LNCaP clone FGC (cell line): ENCODE data around the gene GDI2.

Experiments
- DNase-seq: peaks from one replicate; pipeline ENCODE4 v3.0.0-alpha.2; 2011; ENCODE audit warnings: low read depth
- H3K4me3 ChIP-seq: 2 replicates; pipeline ENCODE4 v1.5.1; 2011; ENCODE audit warnings: mild to moderate bottlenecking, low read depth, low read length, control low read depth
- TF ChIP-seq, protein P1 (sequence below): IDR thresholded peaks from 2 replicates; pipeline ENCODE4 v1.5.1; 2012; ENCODE audit warnings: mild to moderate bottlenecking; ENCODE audit not compliant: control insufficient read depth, insufficient read depth; ENCODE audit errors: extremely low read depth

Gene GDI2

DNA sequence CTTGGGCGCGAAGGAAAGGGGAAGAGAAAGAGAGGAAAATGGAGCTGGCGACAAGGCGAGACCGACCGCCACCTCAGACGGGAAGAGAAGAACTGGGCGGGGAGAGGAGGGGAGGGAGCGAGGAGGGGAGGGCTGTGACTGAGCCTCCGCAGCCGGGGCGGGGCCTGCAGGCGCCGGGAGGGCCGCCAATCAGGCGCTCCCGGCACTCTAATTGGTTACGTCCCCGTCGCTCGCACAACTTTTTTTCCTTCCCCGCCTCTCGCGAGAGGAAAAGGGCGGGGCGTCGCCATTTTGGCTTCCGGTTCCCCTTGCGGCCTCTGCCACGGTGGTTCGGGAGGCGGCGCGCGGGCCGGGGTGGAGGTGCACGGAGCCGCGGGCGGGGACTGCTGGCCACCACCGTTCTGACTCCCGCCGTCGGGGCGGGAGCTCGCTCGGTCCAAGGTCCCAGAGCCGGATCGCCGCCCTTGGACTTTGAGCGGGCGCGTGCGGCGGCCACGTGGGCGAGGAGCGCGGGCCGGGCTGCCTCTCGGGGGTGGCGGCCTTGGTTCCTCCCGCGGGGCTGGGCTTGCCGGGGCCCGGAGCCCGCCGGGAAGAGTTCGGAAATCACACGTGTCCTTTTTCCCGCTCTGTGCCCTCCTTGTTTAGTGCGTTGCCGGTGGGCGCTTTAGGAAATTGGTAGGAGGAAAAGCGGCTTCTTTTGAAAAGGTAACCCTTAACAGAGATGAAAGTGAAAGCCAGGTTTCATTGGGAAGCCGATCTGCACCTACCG is at the start of gene GDI2:
TSS of gene GDI2 (minus strand) at position 94 of the 769 bp plus-strand sequence. CDS start 176 bp downstream, outside the sequence.
- peak; percentile 88 for DNase-seq
- H3K4me3 ChIP-seq, result peak within 1 kb of the TSS; percentile 80
- TF ChIP-seq, protein P1, sequence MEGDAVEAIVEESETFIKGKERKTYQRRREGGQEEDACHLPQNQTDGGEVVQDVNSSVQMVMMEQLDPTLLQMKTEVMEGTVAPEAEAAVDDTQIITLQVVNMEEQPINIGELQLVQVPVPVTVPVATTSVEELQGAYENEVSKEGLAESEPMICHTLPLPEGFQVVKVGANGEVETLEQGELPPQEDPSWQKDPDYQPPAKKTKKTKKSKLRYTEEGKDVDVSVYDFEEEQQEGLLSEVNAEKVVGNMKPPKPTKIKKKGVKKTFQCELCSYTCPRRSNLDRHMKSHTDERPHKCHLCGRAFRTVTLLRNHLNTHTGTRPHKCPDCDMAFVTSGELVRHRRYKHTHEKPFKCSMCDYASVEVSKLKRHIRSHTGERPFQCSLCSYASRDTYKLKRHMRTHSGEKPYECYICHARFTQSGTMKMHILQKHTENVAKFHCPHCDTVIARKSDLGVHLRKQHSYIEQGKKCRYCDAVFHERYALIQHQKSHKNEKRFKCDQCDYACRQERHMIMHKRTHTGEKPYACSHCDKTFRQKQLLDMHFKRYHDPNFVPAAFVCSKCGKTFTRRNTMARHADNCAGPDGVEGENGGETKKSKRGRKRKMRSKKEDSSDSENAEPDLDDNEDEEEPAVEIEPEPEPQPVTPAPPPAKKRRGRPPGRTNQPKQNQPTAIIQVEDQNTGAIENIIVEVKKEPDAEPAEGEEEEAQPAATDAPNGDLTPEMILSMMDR, result 0 out of 2 replicates have a peak, but pooled peaks have one; percentile 10

DNA sequence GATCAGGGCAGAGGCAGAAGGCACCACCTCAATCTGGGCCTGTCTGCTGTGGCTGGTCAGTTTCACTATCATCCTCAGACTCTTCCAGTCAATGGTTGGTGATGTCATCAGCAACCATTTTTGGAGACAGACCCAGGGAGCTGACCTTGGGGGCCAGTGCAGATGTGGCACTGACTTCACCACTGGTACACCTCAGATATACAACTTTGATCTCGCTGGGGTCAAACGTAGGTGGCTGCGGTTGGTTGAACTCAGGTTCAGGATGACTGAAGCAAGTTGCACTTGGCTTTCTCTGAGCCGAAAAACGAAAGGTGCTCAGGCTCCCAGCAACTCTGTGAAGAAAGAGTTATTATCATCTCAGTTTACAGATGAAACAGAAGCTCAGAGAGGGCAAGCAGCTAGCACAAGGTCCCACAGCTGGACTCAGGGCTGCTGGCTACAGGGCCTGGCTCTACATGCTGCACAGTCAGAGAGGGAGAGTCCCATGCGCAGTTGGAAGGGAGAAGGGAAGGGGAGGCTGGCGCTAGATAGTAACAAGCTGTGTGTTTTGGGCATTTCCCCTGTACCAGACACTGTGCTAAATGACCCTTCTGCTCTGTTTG is 49.2 kb upstream of the GDI2 start:
- H3K4me3 ChIP-seq, result no peak overlapping the region
- TF ChIP-seq, protein P1, result no peak
- DNase-seq, result no peak

DNA sequence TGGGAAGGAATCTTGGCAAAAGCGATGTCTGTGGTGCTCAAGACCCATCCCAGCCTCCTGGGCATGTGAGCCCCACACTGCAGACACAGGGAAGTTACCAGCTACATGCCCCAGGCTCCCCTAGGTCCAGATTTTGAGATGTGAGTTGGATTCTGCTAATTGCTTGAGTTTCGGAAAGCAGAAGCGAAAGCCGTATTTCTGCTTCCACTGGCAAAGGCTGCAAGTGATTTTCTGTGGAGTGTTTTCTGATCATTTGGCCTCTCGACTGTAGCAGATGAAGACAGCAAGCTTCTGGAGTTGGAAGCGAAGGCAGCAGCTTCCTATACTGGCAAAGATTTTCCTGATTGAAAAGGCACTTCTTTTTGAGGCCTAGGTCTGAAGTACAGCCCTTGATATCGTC is 46.8 kb upstream of the GDI2 start:
- TF ChIP-seq, protein P1, result no peak
- no peak overlapping the region for H3K4me3 ChIP-seq
- DNase-seq, result no peak

DNA sequence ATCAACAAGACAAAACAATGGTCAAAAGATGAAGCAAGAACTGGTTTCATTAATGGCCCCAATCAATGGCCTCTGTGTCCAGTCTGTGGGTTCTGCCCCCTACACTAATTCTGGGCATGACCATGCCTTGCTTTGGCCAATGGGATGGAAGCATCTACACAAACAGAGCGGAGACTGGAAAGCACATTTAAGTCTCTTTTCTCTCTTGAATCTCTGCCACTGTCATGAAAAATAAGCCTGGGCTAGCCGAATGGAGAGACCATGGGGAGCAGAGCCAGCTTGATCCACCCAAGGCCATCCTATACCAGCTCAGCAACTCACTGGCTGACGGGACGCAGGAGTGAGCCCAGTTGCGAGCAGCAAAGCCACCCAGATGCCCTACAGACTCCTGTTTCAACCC is 45.6 kb upstream of the GDI2 start:
- TF ChIP-seq, protein P1, result no peak
- no peak for DNase-seq

DNA sequence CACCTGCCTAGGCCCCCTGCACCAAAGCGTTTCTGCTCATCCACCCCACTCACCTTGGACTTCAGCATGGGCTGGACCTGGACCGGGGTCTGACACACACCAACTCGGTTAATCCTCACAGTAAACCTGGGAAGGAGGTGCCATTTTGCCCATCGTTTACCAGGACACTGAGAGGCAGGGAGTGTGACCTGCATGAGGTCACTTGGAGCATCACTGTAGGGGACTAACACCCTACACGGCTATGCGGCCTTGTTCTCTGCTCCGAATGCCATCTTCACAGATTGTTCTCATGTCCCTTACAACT is 43.4 kb upstream of the GDI2 start:
- no peak for DNase-seq
- no peak overlapping the region for H3K4me3 ChIP-seq

More for the DNA sequence above, 45.6 kb upstream of the GDI2 start:
- no peak overlapping the region for H3K4me3 ChIP-seq

DNA sequence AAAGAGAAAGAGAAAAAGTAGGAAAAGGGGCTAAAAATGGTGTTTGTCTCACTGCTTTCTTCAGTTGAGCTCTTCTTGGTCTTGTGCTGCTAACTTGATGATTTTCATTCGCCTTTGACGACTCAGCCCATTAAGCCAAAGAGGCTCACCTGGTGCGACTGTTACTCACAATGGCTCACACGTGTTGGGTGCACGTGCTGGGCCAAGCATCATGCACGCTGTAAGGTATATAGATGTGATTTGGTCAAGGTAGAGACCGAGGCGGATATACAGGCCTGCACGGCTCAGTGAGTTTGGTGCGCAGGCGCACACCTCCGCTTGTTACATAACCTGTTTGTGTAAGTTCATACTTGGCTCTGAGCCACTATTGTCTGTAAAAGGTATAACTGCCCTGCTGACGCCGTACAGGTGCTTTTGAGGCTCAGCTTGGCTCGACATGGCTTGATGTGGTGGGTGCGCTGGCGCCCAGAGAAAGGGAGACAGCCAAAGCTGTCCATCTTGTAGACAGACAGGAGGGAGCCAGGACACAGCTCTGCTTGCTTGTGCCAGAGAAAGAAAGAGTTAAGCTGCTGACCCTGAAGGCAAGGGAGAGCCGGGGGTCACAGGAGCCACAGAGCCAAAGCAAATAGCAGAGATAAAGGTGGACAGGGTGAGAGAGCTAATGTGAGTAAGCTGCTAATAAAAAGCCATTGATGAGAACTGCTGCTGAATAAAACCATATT is 42.9 kb upstream of the GDI2 start:
- no peak overlapping the region for H3K4me3 ChIP-seq
- DNase-seq, result no peak
- TF ChIP-seq, protein P1, result no peak

More for the DNA sequence above, 43.4 kb upstream of the GDI2 start:
- TF ChIP-seq, protein P1, result no peak
